ENCODE results near the gene IGFBPL1. TPM values are rescaled to one million over a fixed set of nuclear protein-coding genes. Genes with fewer than 3 reads are reported as not detected.

The IGFBPL1 gene
- total RNA-seq, 1 donor from 2014 or later, result 0.87 TPM

DNA sequence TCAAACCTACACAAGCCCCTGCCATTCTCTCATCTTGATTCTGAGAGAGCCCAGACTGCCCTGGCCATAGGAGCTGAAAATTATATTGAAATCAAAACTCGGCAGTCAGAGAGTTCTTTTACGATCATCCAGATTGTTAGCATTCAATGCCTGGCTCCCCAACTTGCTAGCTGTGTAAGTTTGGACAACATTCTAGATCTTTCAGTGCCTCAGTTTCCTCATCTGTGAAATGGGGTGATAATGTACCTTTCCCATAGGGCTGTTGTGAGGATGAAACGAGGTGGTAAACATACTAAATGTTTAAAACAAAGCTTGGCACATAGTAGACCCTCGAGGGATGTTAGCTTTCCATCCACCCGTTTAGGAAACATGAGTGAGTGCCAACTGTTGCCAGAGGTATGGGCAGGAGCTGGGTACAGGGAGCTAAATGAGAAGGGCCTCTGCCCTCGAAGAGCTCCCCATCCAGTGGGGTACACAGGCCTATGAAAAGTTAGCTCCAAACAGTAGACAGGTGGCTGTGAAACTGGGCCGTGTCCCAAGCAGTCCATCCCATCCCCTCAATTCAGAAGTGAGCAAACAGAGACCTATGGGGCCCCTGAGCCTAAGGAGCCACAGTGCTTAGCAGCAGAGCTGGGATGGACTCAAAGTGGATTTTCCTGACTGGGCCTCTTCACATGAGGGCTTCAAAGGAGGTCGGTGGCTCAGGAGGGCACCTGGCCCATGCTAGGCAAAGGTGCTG is 17.3 kb upstream of the IGFBPL1 start:
- DNase-seq (no peak), ATAC-seq (no peak)
- Histone ChIP-seq H3K4me1 (no peaks in the 10 kb centered on the region), H3K9me3 (no peaks in the 10 kb centered on the region), H3K27ac (no peak overlapping the region), H3K36me3 (no peaks in the 10 kb centered on the region), H3K4me3 (no peak overlapping the region), H3K27me3 (no peaks in the 10 kb centered on the region)
- intact Hi-C loops (cut with DNase I), result no loop called here
- TF ChIP-seq, protein P1, sequence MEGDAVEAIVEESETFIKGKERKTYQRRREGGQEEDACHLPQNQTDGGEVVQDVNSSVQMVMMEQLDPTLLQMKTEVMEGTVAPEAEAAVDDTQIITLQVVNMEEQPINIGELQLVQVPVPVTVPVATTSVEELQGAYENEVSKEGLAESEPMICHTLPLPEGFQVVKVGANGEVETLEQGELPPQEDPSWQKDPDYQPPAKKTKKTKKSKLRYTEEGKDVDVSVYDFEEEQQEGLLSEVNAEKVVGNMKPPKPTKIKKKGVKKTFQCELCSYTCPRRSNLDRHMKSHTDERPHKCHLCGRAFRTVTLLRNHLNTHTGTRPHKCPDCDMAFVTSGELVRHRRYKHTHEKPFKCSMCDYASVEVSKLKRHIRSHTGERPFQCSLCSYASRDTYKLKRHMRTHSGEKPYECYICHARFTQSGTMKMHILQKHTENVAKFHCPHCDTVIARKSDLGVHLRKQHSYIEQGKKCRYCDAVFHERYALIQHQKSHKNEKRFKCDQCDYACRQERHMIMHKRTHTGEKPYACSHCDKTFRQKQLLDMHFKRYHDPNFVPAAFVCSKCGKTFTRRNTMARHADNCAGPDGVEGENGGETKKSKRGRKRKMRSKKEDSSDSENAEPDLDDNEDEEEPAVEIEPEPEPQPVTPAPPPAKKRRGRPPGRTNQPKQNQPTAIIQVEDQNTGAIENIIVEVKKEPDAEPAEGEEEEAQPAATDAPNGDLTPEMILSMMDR (IDR thresholded peaks at IDR 0.05), result no peak

DNA sequence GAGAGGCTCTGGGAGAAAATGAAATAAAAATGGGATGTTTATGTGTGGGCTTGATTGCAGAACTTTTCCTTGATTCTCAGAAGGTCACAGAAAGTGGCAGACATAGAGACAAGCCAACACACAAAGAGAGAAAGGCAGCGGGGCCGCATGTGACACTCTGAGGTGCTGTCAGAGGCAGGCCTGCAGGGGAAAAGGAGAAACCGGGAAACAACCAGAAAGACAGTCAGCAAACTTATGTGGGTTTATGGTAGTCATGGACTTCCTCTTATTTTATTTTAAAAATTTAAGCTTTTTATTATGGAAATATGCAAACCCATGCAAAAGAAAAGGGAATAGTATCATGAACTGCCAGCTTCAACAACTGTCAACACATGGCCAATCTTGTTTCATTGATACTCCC is 16.3 kb upstream of the IGFBPL1 start:
- TF ChIP-seq, protein P1 (IDR thresholded peaks at IDR 0.05), result no peak
- Histone ChIP-seq H3K9me3 (no peaks in the 10 kb centered on the region), H3K27ac (no peak overlapping the region), H3K4me1 (no peaks in the 10 kb centered on the region), H3K36me3 (no peaks in the 10 kb centered on the region), H3K4me3 (no peak overlapping the region), H3K27me3 (no peaks in the 10 kb centered on the region)
- ATAC-seq, result peak; percentile 48
- DNase-seq, result no peak
- intact Hi-C loops (cut with DNase I), result no loop called here

DNA sequence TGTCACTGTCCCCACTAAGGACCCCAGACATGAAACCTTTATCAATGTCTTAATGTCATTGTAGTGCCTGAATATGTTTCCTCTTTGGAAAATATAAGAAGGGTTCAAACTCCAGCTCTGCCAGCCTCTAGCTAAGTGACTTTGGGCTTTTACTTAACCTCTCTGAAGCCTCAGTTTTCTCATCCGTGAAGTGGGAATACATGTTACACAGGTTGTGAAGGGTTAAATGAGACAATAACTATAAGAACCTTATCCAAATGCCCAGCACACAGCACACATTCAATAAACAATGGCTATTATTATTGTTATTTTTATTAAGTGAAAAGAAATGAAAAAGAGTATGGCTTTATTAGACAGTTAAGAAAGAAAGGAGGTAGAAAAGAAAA is 15.7 kb upstream of the IGFBPL1 start:
- H3K27ac ChIP-seq, result no peak overlapping the region
- no peak for DNase-seq
- no peaks in the 10 kb centered on the region for H3K27me3 ChIP-seq
- intact Hi-C loops (cut with DNase I), result no loop called here
- no peaks in the 10 kb centered on the region for H3K36me3 ChIP-seq
- ATAC-seq, result no peak
- TF ChIP-seq, protein P1 (IDR thresholded peaks at IDR 0.05), result no peak
- no peaks in the 10 kb centered on the region for H3K4me1 ChIP-seq
- no peaks in the 10 kb centered on the region for H3K9me3 ChIP-seq
- no peak overlapping the region for H3K4me3 ChIP-seq

DNA sequence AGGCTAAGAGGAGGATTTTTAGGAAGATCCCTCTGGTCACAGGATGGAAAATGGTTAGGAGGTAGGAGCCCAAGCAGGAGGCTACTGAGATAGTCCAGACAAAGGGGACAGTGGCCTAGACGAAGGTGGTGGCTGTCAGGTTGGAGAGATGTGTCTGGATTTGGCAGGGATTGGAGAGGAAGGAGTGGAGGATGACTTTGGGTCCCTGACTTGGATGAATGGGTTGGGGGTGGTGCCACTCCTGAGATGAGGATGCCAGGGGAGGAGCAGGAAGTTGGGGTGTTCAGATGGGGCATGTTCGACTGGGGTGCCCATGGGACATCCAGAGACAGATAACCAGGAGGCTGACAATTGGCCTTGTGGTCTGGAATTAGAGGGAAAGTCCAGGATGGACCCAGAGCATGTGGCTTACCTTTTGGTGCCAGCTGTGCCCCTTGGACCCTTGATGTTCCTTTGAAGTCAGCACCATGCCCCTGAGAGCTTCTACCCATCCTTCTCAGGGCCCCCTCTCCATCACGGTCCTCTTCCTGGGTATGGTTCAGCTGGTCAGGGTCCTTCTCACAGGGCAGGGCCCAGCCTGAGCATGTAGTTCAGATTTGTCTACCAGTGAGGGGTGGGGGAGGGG is 15.1 kb upstream of the IGFBPL1 start:
- TF ChIP-seq, protein P1 (IDR thresholded peaks at IDR 0.05), result no peak
- no peak for DNase-seq
- intact Hi-C loops (cut with DNase I), result no loop called here
- no peaks in the 10 kb centered on the region for H3K4me1 ChIP-seq
- ATAC-seq, result no peak
- no peaks in the 10 kb centered on the region for H3K9me3 ChIP-seq
- no peaks in the 10 kb centered on the region for H3K36me3 ChIP-seq
- no peak overlapping the region for H3K27ac ChIP-seq
- no peak overlapping the region for H3K4me3 ChIP-seq
- no peaks in the 10 kb centered on the region for H3K27me3 ChIP-seq

DNA sequence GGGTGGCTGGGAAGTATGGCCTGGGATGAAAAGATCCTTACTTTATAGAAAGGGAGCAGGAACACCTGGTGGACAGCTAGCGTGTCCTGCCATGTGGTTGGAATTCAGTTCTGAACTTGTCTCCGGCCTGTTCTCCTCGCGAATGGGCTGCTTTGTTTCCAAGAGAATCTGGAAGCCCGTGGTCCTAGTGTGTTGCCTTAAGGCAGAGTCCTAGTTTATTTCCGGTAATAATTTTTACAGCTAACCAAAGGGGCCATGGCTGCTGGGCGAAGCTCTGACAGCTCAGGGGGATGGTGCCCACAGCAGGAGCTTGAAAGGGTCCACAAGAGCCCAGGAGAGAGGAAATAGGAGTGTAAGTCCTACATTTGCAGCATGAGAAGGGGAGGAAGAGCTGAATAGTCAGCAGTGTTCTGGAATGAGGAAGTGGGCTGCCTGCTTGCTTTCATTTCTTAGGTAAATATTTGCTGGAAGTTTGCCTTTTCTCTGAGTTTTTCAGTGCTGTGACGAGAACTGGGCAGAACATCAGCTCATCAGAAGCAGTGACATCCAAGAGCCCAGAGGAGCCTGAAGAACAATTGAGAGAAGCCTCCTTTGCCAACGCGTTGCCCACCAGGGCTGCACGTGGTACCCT is 13.1 kb upstream of the IGFBPL1 start:
- TF ChIP-seq, protein P1 (IDR thresholded peaks at IDR 0.05), result no peak
- ATAC-seq, result peak; percentile 68
- Histone ChIP-seq H3K27me3 (no peaks in the 10 kb centered on the region), H3K36me3 (no peaks in the 10 kb centered on the region), H3K4me3 (no peak overlapping the region), H3K4me1 (no peaks in the 10 kb centered on the region), H3K27ac (peak overlapping the region; percentile 11), H3K9me3 (no peaks in the 10 kb centered on the region)
- intact Hi-C loops (cut with DNase I), result no loop called here
- DNase-seq, result no peak
